ENCODE results near the gene SKAP2. TPM values are rescaled to one million over a fixed set of nuclear protein-coding genes. Genes with fewer than 3 reads are reported as not detected.

Gene SKAP2
- total RNA-seq, 1 experiment from 2014 or later = 0.56 TPM

DNA sequence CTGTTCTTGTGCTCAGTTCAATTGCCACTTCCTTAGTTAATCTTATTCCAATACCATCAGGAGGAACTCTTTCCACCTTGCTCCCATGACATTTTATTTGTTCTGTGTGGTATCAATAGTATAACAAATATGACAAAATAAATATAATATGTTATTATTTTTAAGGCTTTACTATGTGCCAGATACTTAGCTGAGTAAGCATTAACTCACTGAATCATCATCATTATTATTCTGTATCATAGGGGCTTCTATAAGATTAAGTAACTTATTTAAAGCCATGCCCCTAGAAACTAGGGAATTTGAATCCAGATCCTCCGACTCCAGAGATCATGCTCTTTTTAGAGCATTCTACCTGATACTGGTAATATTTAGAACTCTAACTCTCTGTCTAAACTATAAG, 33.5 kb upstream of the SKAP2 start:
- Histone ChIP-seq H3K4me3 (ENCODE audit: low read depth, low read length, poor library complexity, severe bottlenecking) (no peak overlapping the region), H3K4me1 (ENCODE audit: insufficient read depth, low read length, poor library complexity, severe bottlenecking) (no peaks in the 10 kb centered on the region), H3K9me3 (ENCODE audit: low read depth, low read length, poor library complexity, severe bottlenecking) (no peaks in the 10 kb centered on the region), H3K36me3 (ENCODE audit: insufficient read depth, low read length, poor library complexity, severe bottlenecking) (no peaks in the 10 kb centered on the region), H3K27ac (ENCODE audit: low read depth, low read length, poor library complexity, severe bottlenecking) (no peak overlapping the region), H3K27me3 (replicated peaks; ENCODE audit: insufficient read depth, low read depth, low read length, poor library complexity) (peaks cover 11% of the 10 kb centered on the region)
- no peak for DNase-seq (ENCODE audit: low spot score)
- TF ChIP-seq CTCF (conservative IDR thresholded peaks at IDR 0.05; ENCODE audit: low read depth, low read length) = no peak
- TF ChIP-seq EZH2 (IDR thresholded peaks at IDR 0.05; ENCODE audit: borderline replicate concordance, low read depth, low read length, poor library complexity, severe bottlenecking) = no peak
- intact Hi-C loops (cut with micrococcal nuclease; ENCODE audit: unreplicated experiment) = no loop called here
- BruUV-seq (replicated peaks) = no TSS peak
- CTCF ChIA-PET = no interaction called here
- POLR2A ChIA-PET (ENCODE audit: low non-redundant PET) = no interaction called here

GRCh38 chr7:26891400-26892350, 27.3 kb upstream of the SKAP2 start:
- no peaks in the 10 kb centered on the region for H3K36me3 ChIP-seq (ENCODE audit: insufficient read depth, low read length, poor library complexity, severe bottlenecking)
- POLR2A ChIA-PET (ENCODE audit: low non-redundant PET) = no interaction called here
- H3K4me1 ChIP-seq (ENCODE audit: insufficient read depth, low read length, poor library complexity, severe bottlenecking) = no peaks in the 10 kb centered on the region
- peaks cover 20% of the 10 kb centered on the region for H3K27me3 ChIP-seq (replicated peaks; ENCODE audit: insufficient read depth, low read depth, low read length, poor library complexity)
- CTCF ChIA-PET = no interaction called here
- no peak overlapping the region for H3K4me3 ChIP-seq (ENCODE audit: low read depth, low read length, poor library complexity, severe bottlenecking)
- no peaks in the 10 kb centered on the region for H3K9me3 ChIP-seq (ENCODE audit: low read depth, low read length, poor library complexity, severe bottlenecking)
- intact Hi-C loops (cut with micrococcal nuclease; ENCODE audit: unreplicated experiment) = no loop called here
- BruUV-seq (replicated peaks) = no TSS peak
- H3K27ac ChIP-seq (ENCODE audit: low read depth, low read length, poor library complexity, severe bottlenecking) = no peak overlapping the region
- DNase-seq (ENCODE audit: low spot score) = no peak
- TF ChIP-seq CTCF (conservative IDR thresholded peaks at IDR 0.05; ENCODE audit: low read depth, low read length) (no peak), EZH2 (IDR thresholded peaks at IDR 0.05; ENCODE audit: borderline replicate concordance, low read depth, low read length, poor library complexity, severe bottlenecking) (no peak)

DNA sequence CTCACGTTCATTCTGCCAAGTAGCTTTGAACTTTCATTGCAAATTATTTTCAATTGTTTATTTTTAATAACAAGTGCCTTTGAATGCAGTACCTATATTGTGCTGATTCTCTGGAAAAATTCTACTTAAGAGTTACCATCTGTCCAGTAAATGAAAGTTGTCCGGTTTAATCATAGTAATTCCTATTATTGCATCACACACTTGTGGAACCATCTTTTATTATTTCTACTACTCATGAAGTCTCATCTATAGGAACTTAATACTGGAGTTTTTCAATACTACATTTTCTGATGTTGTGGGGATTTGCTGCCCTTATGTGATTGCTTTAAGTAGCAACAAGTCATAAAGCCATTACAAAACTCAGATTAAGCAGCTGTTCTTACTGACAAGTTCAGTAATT, 16.5 kb upstream of the SKAP2 start:
- Histone ChIP-seq H3K36me3 (ENCODE audit: insufficient read depth, low read length, poor library complexity, severe bottlenecking) (no peaks in the 10 kb centered on the region), H3K27ac (ENCODE audit: low read depth, low read length, poor library complexity, severe bottlenecking) (no peak overlapping the region), H3K4me3 (ENCODE audit: low read depth, low read length, poor library complexity, severe bottlenecking) (no peak overlapping the region), H3K4me1 (ENCODE audit: insufficient read depth, low read length, poor library complexity, severe bottlenecking) (no peaks in the 10 kb centered on the region), H3K27me3 (replicated peaks; ENCODE audit: insufficient read depth, low read depth, low read length, poor library complexity) (no peaks in the 10 kb centered on the region), H3K9me3 (ENCODE audit: low read depth, low read length, poor library complexity, severe bottlenecking) (no peaks in the 10 kb centered on the region)
- POLR2A ChIA-PET (ENCODE audit: low non-redundant PET) = no interaction called here
- DNase-seq (ENCODE audit: low spot score) = no peak
- intact Hi-C loops (cut with micrococcal nuclease; ENCODE audit: unreplicated experiment) = no loop called here
- no peak for TF ChIP-seq EZH2 (IDR thresholded peaks at IDR 0.05; ENCODE audit: borderline replicate concordance, low read depth, low read length, poor library complexity, severe bottlenecking)
- no peak for TF ChIP-seq CTCF (conservative IDR thresholded peaks at IDR 0.05; ENCODE audit: low read depth, low read length)
- no TSS peak for BruUV-seq (replicated peaks)
- CTCF ChIA-PET = no interaction called here
